IgD-negative memory B cell (primary cell): ENCODE measurements around the gene SMAD3. TPM values are rescaled to one million over a fixed set of nuclear protein-coding genes. Genes with fewer than 3 reads are reported as not detected.
A peak's percentile ranks its signal among the peaks of the same experiment; 100 is the strongest.

Source experiments
- H3K27ac Mint-ChIP-seq, 3 donors: one replicate each; pipeline ENCODE4 v1.8.0; 2020 to 2022; ENCODE audit warnings: mild to moderate bottlenecking in 3 of 3, mixed read lengths in 3 of 3, moderate library complexity in 1 of 3
- H3K27me3 Mint-ChIP-seq: one replicate; pipeline ENCODE4 v1.8.0; 2021; ENCODE audit warnings: mixed read lengths
- H3K36me3 Mint-ChIP-seq: one replicate; pipeline ENCODE4 v1.8.0; 2020; ENCODE audit warnings: mild to moderate bottlenecking, mixed read lengths
- H3K4me1 Mint-ChIP-seq, 3 donors: one replicate each; pipeline ENCODE4 v1.8.0; 2020 to 2022; ENCODE audit warnings: mixed read lengths in 3 of 3, mild to moderate bottlenecking in 1 of 3
- H3K4me3 Mint-ChIP-seq, 4 donors: one replicate each; pipeline ENCODE4 v1.8.0; 2020 to 2022; ENCODE audit warnings: mild to moderate bottlenecking in 4 of 4, mixed read lengths in 4 of 4, moderate library complexity in 3 of 4
- H3K9me3 Mint-ChIP-seq, 3 donors: one replicate each; pipeline ENCODE4 v1.8.0; 2020 to 2021; ENCODE audit warnings: mixed read lengths in 3 of 3, mild to moderate bottlenecking in 1 of 3
- polyA plus RNA-seq: library from polyadenylated mRNA; unstranded; fragments of 300-500 nt; fragmentation: Illumina TruSeq; gene quantifications from one replicate; pipeline ENCODE4 v1.2.3, GENCODE V29; 2021

Gene SMAD3
- polyA plus RNA-seq, 1 donor from 2014 or later, result 32.4 TPM

DNA sequence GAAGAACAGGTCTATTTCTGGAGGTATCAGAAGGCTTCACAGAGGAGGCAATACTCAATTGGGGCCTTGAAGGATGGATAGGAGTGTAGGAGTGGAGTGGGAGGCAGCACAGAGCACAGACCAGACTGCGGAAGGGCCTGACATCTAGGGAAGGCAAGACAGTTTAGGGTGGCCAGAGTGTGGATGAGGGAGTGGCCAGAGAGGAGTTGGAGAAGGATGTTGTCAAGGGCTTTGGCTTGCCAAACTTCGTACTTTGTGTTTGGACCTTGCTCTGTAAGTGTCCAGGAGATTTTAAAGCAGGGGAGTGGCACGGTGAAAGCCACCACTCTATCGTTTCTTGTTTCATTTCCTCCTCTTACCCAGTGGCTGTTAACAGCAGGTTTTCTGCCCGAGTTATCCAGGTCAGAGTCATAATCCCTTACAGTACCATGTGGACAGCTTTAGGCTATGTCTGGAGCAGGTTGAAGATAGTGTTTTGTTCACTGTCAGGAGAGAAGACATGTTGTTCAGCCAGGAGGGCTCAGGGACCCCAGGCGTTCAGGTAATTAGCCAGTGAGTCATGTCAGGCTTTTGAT is 12.3 kb downstream of the SMAD3 start:
- peaks cover 74 to 88% (median 82%) of the 10 kb centered on the region in 3 donors for H3K4me1 Mint-ChIP-seq
- H3K4me3 Mint-ChIP-seq, result peak overlapping the region; percentile 24 to 87 (median 66)
- H3K9me3 Mint-ChIP-seq, result peaks cover 0 to 1% (median 0%) of the 10 kb centered on the region in 3 donors
- H3K27me3 Mint-ChIP-seq, result no peaks in the 10 kb centered on the region
- H3K27ac Mint-ChIP-seq, result peak overlapping the region; percentile 57 to 92 (median 89)
- peaks cover 2% of the 10 kb centered on the region for H3K36me3 Mint-ChIP-seq

DNA sequence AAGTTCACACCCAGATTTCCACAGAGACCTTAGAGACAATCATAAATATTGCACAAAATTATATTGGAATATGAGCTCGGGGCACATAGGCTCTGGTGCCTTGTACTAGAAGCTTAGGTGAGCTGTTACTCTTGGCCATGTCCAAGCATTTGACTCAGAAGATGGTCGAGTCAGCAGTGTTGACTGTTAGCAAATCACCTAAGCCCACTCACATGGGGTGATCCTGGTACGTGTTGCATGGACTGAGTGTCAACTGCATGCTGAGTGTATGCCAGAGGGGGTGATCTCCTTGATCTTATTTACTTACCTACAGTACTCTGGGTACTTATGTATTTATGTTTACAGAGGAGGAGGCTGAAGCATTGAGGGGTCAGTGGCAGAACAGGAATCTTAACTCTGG is 14.0 kb downstream of the SMAD3 start:
- Mint-ChIP-seq H3K4me3 (peak overlapping the region; percentile 18 to 88 (median 52)), H3K9me3 (peaks cover 0 to 1% (median 0%) of the 10 kb centered on the region in 3 donors), H3K36me3 (peaks cover 6% of the 10 kb centered on the region)

DNA sequence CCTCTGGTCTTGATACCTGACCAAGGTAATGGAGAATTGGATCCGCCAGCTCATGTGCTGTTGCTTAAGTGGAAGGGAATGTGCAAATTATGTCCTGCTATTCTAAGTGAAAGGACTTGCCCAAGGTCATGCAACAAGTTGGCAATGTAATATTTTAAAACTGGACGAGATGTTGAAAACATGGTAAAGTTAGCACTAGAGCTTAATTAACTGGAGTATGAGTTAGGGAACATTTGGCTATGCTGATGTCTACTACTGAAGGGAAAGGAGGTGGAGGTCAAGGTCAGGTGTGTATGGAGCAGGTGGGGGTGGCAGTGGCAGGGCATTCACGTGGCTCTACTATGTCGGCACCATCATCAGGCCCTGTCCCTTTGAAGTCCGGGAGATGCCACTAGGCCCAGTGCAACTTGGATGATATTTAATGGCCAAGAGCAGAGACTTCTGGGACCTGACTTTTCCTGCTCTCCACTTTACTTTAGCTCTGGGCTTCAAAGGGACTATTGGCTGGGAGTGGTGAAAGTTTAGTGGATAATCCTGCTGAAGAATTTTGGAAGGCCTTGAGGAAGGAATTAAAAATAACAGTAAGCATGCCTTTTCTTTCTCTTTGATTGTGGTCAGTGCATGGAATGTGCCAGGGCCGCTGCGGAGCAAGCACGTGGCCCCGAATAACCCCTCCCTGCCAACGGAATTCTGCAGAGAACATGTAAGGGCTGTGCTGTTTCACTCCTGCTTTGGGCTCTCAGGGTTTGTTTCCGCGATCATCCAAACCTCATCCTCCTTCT is 14.9 kb downstream of the SMAD3 start:
- no peaks in the 10 kb centered on the region for H3K27me3 Mint-ChIP-seq
- H3K4me1 Mint-ChIP-seq, result peaks cover 74 to 90% (median 85%) of the 10 kb centered on the region in 3 donors
- peaks cover 6% of the 10 kb centered on the region for H3K36me3 Mint-ChIP-seq
- H3K4me3 Mint-ChIP-seq, result peak overlapping the region; percentile 72 to 93 (median 88)
- H3K9me3 Mint-ChIP-seq, result peaks cover 0 to 1% (median 0%) of the 10 kb centered on the region in 3 donors
- peak overlapping the region; percentile 93 to 98 (median 98) for H3K27ac Mint-ChIP-seq

More for the DNA sequence above, 14.0 kb downstream of the SMAD3 start:
- Mint-ChIP-seq H3K4me1 (peaks cover 77 to 89% (median 87%) of the 10 kb centered on the region in 3 donors), H3K27ac (peak overlapping the region in 2 of 3 donors; percentile 93 to 98), H3K27me3 (no peaks in the 10 kb centered on the region)

DNA sequence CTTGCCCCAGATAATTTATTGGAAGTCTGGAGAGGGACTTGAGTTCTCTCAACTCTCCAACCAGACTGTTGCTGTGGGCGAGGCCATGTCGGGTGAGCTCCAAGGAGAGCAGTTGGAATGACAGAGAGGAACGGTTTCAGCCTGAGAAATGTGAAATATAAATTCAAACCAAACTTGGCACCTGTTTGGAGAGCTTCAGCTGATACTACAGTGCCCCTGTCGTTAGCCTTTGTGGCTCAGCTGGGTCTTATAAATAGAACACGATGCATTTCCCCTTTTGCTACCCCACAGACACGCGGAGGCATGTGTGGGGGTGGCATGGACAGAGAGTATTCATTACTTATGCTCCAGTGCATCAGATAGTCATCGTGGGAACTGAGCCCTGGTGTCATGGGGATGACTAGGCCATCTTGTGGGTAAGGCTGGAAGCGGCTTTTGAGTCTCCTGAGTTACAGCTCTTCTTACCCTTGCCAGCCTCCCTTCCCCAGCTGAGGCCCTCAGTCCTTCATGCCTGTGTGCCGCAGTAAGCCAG is 15.6 kb downstream of the SMAD3 start:
- H3K4me1 Mint-ChIP-seq, result peaks cover 77 to 91% (median 85%) of the 10 kb centered on the region in 3 donors
- H3K36me3 Mint-ChIP-seq, result peaks cover 4% of the 10 kb centered on the region
- H3K27ac Mint-ChIP-seq, result peak overlapping the region; percentile 93 to 98 (median 98)
- H3K27me3 Mint-ChIP-seq, result no peaks in the 10 kb centered on the region
- peak overlapping the region; percentile 72 to 93 (median 88) for H3K4me3 Mint-ChIP-seq
- peaks cover 0 to 1% (median 0%) of the 10 kb centered on the region in 3 donors for H3K9me3 Mint-ChIP-seq

DNA sequence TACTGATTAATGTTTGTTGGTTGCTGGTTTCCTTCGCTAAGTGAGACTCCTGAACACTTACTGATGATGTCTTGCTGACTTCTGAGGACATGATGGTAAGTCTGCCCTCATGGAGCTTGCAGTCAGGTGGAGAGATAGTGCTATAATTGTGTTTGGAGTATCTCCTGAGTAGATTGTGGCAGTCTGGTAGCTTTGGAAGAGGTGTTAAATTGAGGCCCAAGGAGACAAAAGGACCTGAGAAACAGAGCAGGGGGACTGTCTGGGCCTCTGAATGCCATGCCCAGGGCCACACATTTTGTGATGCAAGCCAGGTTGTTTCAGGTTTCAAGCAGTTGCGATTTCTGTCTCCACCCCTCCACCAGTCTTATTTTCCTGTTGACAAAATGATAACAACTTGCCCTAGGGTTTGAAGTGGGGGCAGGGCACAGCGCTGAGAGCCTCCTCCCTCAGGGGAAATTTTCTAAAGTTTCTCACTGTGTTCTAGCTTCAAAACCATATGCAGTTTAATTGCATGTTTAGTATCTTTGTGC is 16.7 kb downstream of the SMAD3 start:
- Mint-ChIP-seq H3K4me1 (peaks cover 76 to 91% (median 85%) of the 10 kb centered on the region in 3 donors), H3K27ac (peak overlapping the region; percentile 93 to 98 (median 98)), H3K36me3 (peaks cover 4% of the 10 kb centered on the region), H3K4me3 (peak overlapping the region; percentile 74 to 95 (median 90)), H3K9me3 (peaks cover 0 to 1% (median 0%) of the 10 kb centered on the region in 3 donors), H3K27me3 (no peaks in the 10 kb centered on the region)

DNA sequence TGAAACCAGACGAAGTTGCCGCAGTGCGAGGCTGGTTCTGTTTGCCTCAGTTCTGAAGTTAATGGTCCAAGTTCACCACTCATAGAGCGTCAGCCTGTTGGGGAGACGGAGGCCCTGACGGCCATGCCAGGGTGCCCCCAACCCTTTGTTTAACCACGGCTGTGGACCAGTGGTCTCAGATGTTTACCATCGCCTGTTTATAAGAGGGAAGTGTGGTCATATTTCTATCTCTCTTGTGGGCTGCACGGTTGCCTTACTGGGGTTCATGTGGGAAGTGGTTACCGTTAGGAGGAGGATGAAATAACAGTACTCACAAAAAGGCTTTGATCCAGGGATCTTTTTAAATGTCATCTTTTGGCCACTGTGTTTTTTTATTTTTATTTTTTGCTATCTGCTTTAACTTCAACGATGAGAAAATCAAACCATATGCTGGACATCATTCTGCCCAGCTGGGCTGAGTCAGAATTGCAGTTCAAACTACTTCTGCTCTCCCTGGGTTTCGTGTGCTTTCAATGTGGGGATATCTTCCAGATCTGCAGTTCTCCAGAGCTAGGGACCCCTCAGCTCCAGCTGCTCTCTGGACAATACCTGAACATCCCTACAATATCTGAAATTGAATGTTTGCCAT is 17.8 kb downstream of the SMAD3 start:
- H3K4me3 Mint-ChIP-seq, result peak overlapping the region; percentile 74 to 95 (median 90)
- peaks cover 0 to 1% (median 0%) of the 10 kb centered on the region in 3 donors for H3K9me3 Mint-ChIP-seq
- peaks cover 4% of the 10 kb centered on the region for H3K36me3 Mint-ChIP-seq
- peaks cover 76 to 91% (median 83%) of the 10 kb centered on the region in 3 donors for H3K4me1 Mint-ChIP-seq
- peak overlapping the region; percentile 93 to 98 (median 98) for H3K27ac Mint-ChIP-seq
- H3K27me3 Mint-ChIP-seq, result no peaks in the 10 kb centered on the region

DNA sequence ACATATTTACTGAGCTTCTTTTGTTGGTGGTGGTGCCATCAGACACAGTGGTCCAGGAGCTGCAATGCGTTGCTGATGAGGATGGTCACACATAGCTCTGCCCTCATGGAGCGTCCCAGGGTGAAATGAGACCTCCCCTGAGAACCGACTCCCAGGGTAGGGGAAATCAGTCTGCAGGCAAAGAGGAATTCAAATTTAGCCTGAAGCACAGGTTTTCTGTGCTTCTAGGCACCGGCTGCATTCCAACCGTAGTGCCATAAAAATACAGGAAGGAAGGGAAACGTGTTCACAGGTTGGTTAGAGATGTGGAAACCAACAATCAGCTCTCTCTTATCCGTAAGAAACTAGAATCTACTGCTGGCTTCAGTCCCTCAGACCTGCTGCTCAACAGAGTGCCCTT is 19.2 kb downstream of the SMAD3 start:
- Mint-ChIP-seq H3K36me3 (peaks cover 6% of the 10 kb centered on the region), H3K4me3 (peak overlapping the region; percentile 74 to 95 (median 90)), H3K9me3 (peaks cover 0 to 1% (median 0%) of the 10 kb centered on the region in 3 donors), H3K27me3 (no peaks in the 10 kb centered on the region), H3K27ac (peak overlapping the region; percentile 93 to 98 (median 98)), H3K4me1 (peaks cover 79 to 92% (median 84%) of the 10 kb centered on the region in 3 donors)

DNA sequence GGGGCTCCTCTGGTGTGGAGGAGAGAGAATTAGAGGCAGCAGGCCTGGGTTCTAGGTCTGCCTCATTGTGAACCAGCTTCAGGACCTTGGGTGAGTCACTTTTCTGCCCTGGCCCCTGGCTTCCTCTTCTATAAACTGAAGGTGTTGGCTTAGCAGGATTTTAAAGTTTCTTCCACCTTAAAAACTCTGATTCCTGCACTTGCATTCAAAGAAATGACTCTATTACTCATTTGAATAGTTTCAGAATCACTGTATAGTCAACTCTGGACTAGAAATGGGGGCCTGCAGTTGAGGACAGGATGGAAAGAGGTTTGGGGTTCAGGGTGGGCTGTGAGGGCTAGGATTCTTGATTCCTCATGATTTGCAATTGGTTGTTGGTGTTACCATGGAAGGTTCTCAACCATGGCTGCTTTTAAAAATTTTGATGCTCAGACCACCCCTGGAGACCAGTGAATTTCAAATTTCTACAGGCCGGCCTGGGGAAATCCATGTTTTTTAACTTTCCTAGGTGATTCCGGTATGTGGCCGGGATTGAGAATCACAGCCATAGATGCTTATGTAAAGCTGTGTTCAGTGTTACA is 19.9 kb downstream of the SMAD3 start:
- Mint-ChIP-seq H3K27ac (peak overlapping the region; percentile 93 to 98 (median 93)), H3K4me3 (peak overlapping the region; percentile 64 to 95 (median 92)), H3K4me1 (peaks cover 73 to 92% (median 79%) of the 10 kb centered on the region in 3 donors), H3K27me3 (no peaks in the 10 kb centered on the region), H3K36me3 (peaks cover 6% of the 10 kb centered on the region), H3K9me3 (peaks cover 0 to 1% (median 0%) of the 10 kb centered on the region in 3 donors)

DNA sequence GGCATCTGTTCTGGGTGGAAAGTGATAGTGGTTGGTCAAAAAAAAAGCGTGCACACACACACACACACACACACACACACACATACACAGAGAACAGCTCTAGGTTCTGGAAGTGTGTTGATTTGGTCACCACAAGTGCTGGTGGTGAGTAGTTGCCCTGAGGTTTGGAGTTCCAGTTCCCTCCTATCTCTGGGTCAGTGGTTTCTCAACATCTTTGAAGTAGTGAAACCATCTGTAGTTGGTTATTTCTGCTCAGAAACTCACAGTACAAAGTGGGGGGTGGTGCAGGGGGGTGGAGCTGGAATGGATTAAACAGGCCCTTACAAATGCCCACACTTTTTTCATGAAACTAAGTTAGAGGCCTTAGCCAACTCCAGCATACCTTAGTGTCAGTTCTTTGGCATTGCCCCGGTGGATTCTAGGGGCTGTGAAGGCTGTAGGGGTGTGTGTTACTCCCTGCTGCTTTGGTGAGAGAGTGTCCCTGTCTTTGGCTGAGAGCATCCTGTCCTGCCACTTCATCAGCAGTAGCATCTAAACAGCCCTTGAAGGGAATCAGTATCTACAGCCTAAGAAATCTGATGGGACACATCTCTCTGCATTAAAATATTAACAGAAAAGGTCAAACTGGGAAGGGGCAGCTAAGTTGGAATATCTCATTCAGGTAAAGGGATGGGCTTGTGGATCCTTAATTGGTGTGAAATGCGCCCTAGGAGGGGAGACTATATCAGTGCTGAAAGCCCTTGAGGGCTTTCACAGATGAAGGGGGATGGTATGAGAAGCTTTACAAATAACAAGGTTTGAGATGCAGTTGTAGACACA is 20.6 kb downstream of the SMAD3 start:
- H3K4me3 Mint-ChIP-seq, result peak overlapping the region; percentile 64 to 95 (median 92)
- H3K27ac Mint-ChIP-seq, result peak overlapping the region; percentile 93 to 98 (median 93)
- peaks cover 74 to 92% (median 80%) of the 10 kb centered on the region in 3 donors for H3K4me1 Mint-ChIP-seq
- peaks cover 3% of the 10 kb centered on the region for H3K27me3 Mint-ChIP-seq
- peaks cover 0 to under 1% (median 0%) of the 10 kb centered on the region in 3 donors for H3K9me3 Mint-ChIP-seq
- H3K36me3 Mint-ChIP-seq, result peaks cover 6% of the 10 kb centered on the region

DNA sequence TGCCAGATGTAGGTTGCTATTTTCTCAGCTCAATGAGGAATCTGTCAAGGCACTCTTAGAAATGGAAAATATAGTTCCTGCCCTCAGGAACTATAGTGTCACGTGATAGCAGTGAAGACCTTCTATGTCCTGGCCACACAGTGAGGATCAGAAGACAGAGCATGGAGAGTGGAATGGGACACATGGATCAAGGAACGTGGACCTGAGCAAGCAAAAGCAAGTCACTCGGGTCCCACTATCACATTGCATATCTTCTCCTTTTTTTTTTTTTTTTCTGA is 21.2 kb downstream of the SMAD3 start:
- Mint-ChIP-seq H3K36me3 (peaks cover 6% of the 10 kb centered on the region), H3K4me3 (peak overlapping the region in 3 of 4 donors; percentile 90 to 95 (median 93)), H3K27ac (peak overlapping the region; percentile 93 to 98 (median 93)), H3K4me1 (peaks cover 76 to 92% (median 80%) of the 10 kb centered on the region in 3 donors), H3K9me3 (no peaks in the 10 kb centered on the region), H3K27me3 (peaks cover 3% of the 10 kb centered on the region)

DNA sequence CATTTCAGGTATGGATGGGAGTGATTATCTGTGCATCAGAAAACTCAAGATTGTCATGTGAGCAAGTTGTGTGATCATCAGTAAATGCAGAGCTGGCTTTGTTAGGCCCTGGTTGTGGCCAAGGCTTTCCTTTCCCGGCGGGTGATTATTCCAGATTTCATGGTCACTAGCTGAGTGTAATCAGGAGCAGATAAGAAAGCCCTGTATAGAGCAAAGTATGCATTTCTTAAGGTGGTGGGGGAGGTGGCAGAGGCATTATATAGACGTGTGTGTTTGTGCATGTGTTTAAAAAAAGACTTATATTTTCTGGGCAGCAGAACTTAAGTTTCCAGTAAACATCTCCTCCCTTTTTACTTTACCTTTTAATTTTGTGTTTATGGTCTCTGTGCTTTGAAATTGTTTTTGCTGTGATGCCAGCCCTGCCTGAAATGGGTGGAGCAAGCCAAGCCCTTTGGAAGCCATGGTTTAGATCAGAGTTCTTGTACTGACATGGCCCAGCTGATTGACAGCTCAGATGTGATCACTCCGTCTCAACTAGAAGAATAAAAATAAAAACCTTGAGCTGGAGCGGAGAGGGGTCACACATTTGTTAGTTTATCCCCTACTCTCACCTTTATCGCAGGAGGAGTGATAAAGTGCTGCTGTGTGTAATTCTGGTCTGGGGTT is 22.2 kb downstream of the SMAD3 start:
- H3K27ac Mint-ChIP-seq, result peak overlapping the region; percentile 75 to 98 (median 93)
- no peaks in the 10 kb centered on the region for H3K9me3 Mint-ChIP-seq

DNA sequence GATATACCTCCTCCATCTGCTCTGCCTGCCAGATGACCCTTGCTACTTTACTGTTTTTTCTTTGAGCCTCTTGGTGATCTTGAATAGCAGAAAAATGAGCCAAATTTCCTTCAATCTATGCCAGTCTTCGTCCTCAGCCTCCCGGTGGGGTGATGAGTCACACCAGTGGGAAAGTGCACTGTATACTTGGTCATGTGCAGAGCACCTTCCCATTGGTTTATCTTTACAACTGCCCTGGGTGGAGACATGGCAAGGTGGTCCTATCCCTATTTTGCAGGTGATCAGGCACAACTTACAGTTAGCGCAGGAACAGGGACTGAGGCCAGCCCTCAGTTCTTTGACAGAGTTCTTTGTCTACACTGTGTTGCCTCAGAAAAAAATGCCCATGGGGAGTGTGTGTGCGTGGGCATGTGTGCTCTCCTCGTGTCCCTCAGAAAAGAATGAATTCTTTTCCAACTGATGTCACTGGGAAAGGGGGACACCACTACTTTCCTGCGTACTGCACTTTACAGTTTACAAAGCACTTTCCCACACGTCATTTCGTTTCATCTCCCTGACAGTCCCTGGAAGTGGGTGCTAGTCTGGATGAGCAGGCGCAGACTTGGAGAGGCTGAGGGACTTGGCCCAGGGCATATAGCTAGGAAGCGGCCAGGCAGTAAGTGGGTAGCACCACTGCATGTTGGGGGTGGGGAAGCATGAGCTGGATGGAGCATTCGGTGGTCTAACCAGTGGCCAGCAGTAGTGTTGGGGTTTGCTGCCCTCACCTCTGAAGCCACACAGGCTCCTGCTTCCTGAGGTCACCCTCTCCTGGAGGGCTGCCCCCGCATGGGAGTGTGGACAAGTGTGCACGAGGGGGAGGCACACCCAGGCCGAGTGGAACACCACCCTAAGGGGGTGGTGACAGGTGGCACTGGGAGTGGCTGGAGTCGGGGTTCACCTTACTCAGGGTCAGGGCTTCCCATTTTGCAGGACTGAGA is 24.1 kb downstream of the SMAD3 start:
- H3K36me3 Mint-ChIP-seq, result peaks cover 1% of the 10 kb centered on the region
- peaks cover 70 to 95% (median 79%) of the 10 kb centered on the region in 3 donors for H3K4me1 Mint-ChIP-seq
- peak overlapping the region in 3 of 4 donors; percentile 32 to 86 (median 72) for H3K4me3 Mint-ChIP-seq
- no peaks in the 10 kb centered on the region for H3K9me3 Mint-ChIP-seq
- H3K27ac Mint-ChIP-seq, result peak overlapping the region; percentile 87 to 90 (median 90)
- peaks cover 3% of the 10 kb centered on the region for H3K27me3 Mint-ChIP-seq

More for the DNA sequence above, 22.2 kb downstream of the SMAD3 start:
- H3K36me3 Mint-ChIP-seq, result peaks cover 6% of the 10 kb centered on the region
- H3K4me1 Mint-ChIP-seq, result peaks cover 75 to 92% (median 79%) of the 10 kb centered on the region in 3 donors
- H3K4me3 Mint-ChIP-seq, result peak overlapping the region in 3 of 4 donors; percentile 63 to 95 (median 93)
- H3K27me3 Mint-ChIP-seq, result peaks cover 3% of the 10 kb centered on the region
